Right lobe of liver (tissue), 6 donors: Measurements from ENCODE around the gene FAM124A. TPM values are rescaled to one million over a fixed set of nuclear protein-coding genes. Genes with fewer than 3 reads are reported as not detected.

ENCODE experiments used
- ATAC-seq, 4 donors: fragments of 200-7000 bp; cut with Tn5 transposase; one replicate each; pipeline ENCODE4 v1.9.1; 2020; ENCODE audit warnings: mild to moderate bottlenecking in 4 of 4, moderate library complexity in 4 of 4
- DNase-seq, 3 donors: peaks; one replicate each; pipeline ENCODE4 v3.0.0-alpha.2; 2020
- H3K27ac ChIP-seq, 3 donors: fragments of 200-600 bp; one replicate each; pipeline ENCODE4 v1.8.0; 2022
- H3K27me3 ChIP-seq, 2 donors: fragments of 200-600 bp; one replicate each; pipeline ENCODE4 v1.8.0; 2022
- H3K36me3 ChIP-seq, 4 donors: fragments of 200-600 bp; sonication (generic) in 1 of 4; one replicate each; pipeline versions ENCODE4 v1.5.1 to v1.8.0; 2017 to 2022; ENCODE audit warnings: control low read depth in 1 of 4
- H3K4me1 ChIP-seq, 4 donors: fragments of 200-600 bp; sonication (generic) in 1 of 4; one replicate each; pipeline versions ENCODE4 v1.5.1 to v1.8.0; 2017 to 2022; ENCODE audit warnings: control low read depth in 1 of 4
- H3K4me3 ChIP-seq, 3 donors: fragments of 200-600 bp; one replicate each; pipeline ENCODE4 v1.8.0; 2022
- H3K9me3 ChIP-seq, 4 donors: fragments of 200-600 bp; sonication (generic) in 1 of 4; one replicate each; pipeline versions ENCODE4 v1.5.1 to v1.8.0; 2017 to 2022; ENCODE audit warnings: control low read depth in 1 of 4
- POLR2A ChIP-seq: fragments of 450-650 bp; IDR thresholded peaks from one replicate; pipeline ENCODE4 v1.6.1; 2017; ENCODE audit warnings: antibody characterized with exemption, mild to moderate bottlenecking
- WGBS: methylation state at CpG from one replicate; pipeline ENCODE4 v1.1.6; 2018; ENCODE audit warnings: low coverage, low lambda C conversion rate; ENCODE audit not compliant: insufficient coverage; ENCODE audit errors: missing lambda C conversion rate; 5-methylcytosine and 5-hydroxymethylcytosine counted together
- intact Hi-C, 2 donors: fragments of 100-400 bp; cut with DNase I; formaldehyde crosslinking; loops; one replicate each; pipeline versions ENCODE4 v1.11.2 to v1.14.1; 2022
- total RNA-seq, 6 experiments: library from RNA; depleted of rRNA in 2 of 6; stranded (reverse); fragments of >200 nt in 2 of 6; fragmentation: NEBNext Ultra II Directional in 3 of 6; extraction: Animal tissue kit (Norgen Biotek cat#: 25700) in 3 of 6; gene quantifications; one replicate each; pipeline versions ENCODE4 v1.1.0 to v1.2.4, GENCODE V29; 2016 to 2023
- TF ChIP-seq, protein P1 (sequence below), 4 donors: fragments of 200-600 bp in 3 of 4; fragments of 450-650 bp in 1 of 4; IDR thresholded peaks; one replicate each; pipeline versions ENCODE4 v1.5.1 to v1.8.0; 2016 to 2022; ENCODE audit warnings: antibody characterized with exemption in 4 of 4, mild to moderate bottlenecking in 2 of 4
- donor health status: DM: no; HTN: yes; CAD: no.
- donor health status: DM: no; HTN: no; CAD: no.
- donor health status: DM: no; HTN: no; CAD: no.
- donor health status: DM: no; HTN: yes; CAD: no.
- donor health status: DM: no; HTN: yes; CAD: no.

Gene FAM124A
- total RNA-seq, 6 experiments from 2014 or later, result 0.22 to 1.0 (median 0.51) TPM

GRCh38 chr13:51326777-51327176 lies 104.6 kb downstream of the FAM124A start:
- TF ChIP-seq POLR2A, result no peak
- Histone ChIP-seq H3K9me3 (no peaks in the 10 kb centered on the region), H3K4me1 (peaks cover 0 to 4% (median 0%) of the 10 kb centered on the region in 4 donors), H3K4me3 (no peak overlapping the region), H3K27me3 (no peaks in the 10 kb centered on the region), H3K27ac (no peak overlapping the region), H3K36me3 (no peaks in the 10 kb centered on the region)
- ATAC-seq, result no peak
- intact Hi-C loops, result no loop called here
- 92% methylated on average over 2 of the region's 2 CpGs for WGBS
- DNase-seq, result no peak

GRCh38 chr13:51327961-51328360 lies 105.8 kb downstream of the FAM124A start:
- ATAC-seq (no peak), DNase-seq (no peak)
- intact Hi-C loops, result no loop called here
- TF ChIP-seq, protein P1, sequence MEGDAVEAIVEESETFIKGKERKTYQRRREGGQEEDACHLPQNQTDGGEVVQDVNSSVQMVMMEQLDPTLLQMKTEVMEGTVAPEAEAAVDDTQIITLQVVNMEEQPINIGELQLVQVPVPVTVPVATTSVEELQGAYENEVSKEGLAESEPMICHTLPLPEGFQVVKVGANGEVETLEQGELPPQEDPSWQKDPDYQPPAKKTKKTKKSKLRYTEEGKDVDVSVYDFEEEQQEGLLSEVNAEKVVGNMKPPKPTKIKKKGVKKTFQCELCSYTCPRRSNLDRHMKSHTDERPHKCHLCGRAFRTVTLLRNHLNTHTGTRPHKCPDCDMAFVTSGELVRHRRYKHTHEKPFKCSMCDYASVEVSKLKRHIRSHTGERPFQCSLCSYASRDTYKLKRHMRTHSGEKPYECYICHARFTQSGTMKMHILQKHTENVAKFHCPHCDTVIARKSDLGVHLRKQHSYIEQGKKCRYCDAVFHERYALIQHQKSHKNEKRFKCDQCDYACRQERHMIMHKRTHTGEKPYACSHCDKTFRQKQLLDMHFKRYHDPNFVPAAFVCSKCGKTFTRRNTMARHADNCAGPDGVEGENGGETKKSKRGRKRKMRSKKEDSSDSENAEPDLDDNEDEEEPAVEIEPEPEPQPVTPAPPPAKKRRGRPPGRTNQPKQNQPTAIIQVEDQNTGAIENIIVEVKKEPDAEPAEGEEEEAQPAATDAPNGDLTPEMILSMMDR (IDR thresholded peaks at IDR 0.05), result no peak
- TF ChIP-seq POLR2A, result no peak
- Histone ChIP-seq H3K9me3 (no peaks in the 10 kb centered on the region), H3K27me3 (no peaks in the 10 kb centered on the region), H3K4me3 (no peak overlapping the region), H3K4me1 (peaks cover 0 to 4% (median 0%) of the 10 kb centered on the region in 4 donors), H3K36me3 (no peaks in the 10 kb centered on the region), H3K27ac (no peak overlapping the region)
- WGBS, result 97% methylated on average over 2 of the region's 2 CpGs

DNA sequence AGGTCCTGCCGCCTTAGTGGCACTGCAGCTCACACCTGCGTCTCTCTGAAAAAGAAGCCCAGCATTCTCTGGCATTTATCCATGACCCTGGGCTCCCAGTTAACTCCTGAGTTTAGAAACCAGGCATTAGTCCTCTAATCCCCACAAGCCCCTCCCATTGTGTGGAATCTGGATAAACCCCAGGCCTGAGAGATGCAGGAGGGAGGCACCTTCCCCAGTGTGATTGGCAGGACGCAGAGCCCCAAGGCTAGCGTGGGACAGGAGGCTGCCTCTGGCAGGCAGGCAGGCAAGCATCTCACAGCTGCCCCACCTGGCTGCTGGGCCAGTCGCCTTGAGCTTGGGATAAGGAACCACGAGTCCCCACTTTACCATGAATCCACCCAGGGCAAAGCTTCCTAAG lies 106.3 kb downstream of the FAM124A start:
- TF ChIP-seq, protein P1 (IDR thresholded peaks at IDR 0.05), result no peak
- no peak for TF ChIP-seq POLR2A
- Histone ChIP-seq H3K36me3 (no peaks in the 10 kb centered on the region), H3K9me3 (no peaks in the 10 kb centered on the region), H3K27ac (no peak overlapping the region), H3K4me1 (peaks cover 0 to 4% (median 0%) of the 10 kb centered on the region in 4 donors), H3K27me3 (no peaks in the 10 kb centered on the region), H3K4me3 (no peak overlapping the region)
- DNase-seq (no peak), ATAC-seq (no peak)
- 70% methylated on average over 4 of the region's 6 CpGs for WGBS
- intact Hi-C loops, result no loop called here

DNA sequence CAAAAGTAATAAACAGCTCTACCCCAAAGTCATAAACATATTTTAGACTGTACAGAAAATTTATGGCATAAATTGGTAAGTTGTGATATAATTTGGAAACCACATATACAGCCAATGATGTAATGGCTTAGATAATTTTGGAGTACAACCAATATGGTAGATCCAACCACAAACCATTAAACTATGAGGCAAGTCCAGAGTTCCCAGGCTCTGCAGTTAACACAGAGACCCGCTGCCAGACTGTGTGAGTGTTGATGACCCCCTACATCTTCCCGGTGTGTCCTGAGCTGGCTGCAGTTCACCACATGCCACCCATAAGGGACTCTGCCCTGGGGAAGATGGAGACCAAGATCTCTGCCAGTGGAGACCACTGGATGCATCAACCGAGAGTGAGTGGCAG lies 107.4 kb downstream of the FAM124A start:
- DNase-seq, result no peak

GRCh38 chr13:51330791-51331190 lies 108.6 kb downstream of the FAM124A start:
- no peaks in the 10 kb centered on the region for H3K27me3 ChIP-seq
- no peak overlapping the region for H3K27ac ChIP-seq
- WGBS, result 62% methylated on average over 3 of the region's 3 CpGs
- no peak for TF ChIP-seq POLR2A
- TF ChIP-seq, protein P1 (IDR thresholded peaks at IDR 0.05), result no peak
- no peaks in the 10 kb centered on the region for H3K9me3 ChIP-seq
- ATAC-seq, result no peak
- DNase-seq, result no peak
- no peaks in the 10 kb centered on the region for H3K36me3 ChIP-seq
- H3K4me1 ChIP-seq, result no peaks in the 10 kb centered on the region
- H3K4me3 ChIP-seq, result no peak overlapping the region
- intact Hi-C loops, result no loop called here

More for the DNA sequence above, 107.4 kb downstream of the FAM124A start:
- intact Hi-C loops, result no loop called here
- no peak for TF ChIP-seq POLR2A
- TF ChIP-seq, protein P1 (IDR thresholded peaks at IDR 0.05), result no peak
- H3K4me3 ChIP-seq, result no peak overlapping the region
- H3K36me3 ChIP-seq, result no peaks in the 10 kb centered on the region
- WGBS, result 63% methylated on average over 1 of the region's 3 CpGs
- no peak overlapping the region for H3K27ac ChIP-seq
- H3K4me1 ChIP-seq, result no peaks in the 10 kb centered on the region
- ATAC-seq, result no peak
- H3K27me3 ChIP-seq, result no peaks in the 10 kb centered on the region
- H3K9me3 ChIP-seq, result no peaks in the 10 kb centered on the region
